RKO (cell line): ENCODE data around the gene PSKH1.
A peak's percentile ranks its signal among the peaks of the same experiment; 100 is the strongest.
"Not testable (repeated sequence)": the region's sequence is repeated elsewhere in the genome, so short reads cannot be mapped to it uniquely, and the experiment has no call there.

Source experiments
- DNase-seq: peaks from one replicate; pipeline ENCODE4 v3.0.0-alpha.2; 2016; ENCODE audit warnings: low spot score

PSKH1 gene

DNA sequence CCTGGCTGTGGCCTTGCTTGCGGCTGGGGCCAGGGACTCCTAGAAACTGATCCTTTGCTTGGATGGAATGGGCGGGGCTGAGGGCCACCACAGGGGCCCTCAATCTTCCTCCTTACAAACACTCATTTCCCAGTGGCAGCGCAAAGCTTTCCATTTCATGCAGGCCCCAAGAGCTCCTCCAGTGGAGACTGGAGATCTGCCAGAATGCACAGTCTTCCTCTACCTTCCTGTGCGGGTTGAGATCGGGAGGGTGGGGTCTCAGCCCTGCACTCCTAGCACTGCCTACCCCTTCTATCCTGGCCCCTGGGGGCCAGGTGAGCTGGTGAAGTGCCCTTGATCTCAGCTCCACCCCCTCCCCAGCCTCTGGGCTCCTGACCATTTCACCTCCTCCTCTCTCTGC, 6.7 kb upstream of the PSKH1 start:
- DNase-seq = no peak

- DNase-seq = no peak
These were observed 4.7 kb upstream of the PSKH1 start for GRCh38 chr16:67888331-67888730.

GRCh38 chr16:67892375-67892774, 679 bp upstream of the PSKH1 start:
- DNase-seq = no peak

DNA sequence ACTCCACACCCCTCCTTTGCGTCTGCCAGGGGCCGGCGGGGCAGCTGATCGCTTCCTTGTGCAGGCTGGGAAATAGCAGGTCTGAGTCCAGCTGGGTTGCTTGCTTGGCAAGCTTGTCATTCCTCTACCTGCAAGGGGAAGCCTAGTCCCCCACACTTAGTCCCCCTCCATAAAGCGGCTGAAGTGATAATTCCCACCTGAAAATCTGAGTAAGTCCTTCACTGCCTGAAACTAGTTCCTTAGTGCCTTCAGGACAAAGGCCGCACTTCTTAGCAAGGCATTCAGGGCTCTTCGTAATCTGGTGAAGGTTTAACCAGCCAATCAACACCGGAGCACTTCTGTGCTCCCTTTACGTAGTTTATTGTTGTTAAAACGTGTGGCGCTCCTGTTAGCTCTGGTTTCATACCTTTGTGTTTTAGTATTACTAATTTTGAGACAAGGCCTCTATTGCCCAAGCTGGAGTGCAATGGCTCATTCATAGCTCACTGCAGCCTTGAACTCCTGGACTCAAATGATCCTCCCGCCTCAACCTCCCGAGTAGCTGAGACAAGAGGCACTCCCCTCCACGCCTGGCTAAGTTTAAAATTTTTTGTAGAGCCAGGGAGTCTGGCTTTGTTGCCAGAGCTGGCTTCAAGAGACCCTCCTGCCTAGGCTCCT, 817 bp downstream of the PSKH1 start:
- no peak for DNase-seq

- peak; percentile 20 for DNase-seq
These were observed 4.2 kb downstream of the PSKH1 start for GRCh38 chr16:67897231-67897630.

DNA sequence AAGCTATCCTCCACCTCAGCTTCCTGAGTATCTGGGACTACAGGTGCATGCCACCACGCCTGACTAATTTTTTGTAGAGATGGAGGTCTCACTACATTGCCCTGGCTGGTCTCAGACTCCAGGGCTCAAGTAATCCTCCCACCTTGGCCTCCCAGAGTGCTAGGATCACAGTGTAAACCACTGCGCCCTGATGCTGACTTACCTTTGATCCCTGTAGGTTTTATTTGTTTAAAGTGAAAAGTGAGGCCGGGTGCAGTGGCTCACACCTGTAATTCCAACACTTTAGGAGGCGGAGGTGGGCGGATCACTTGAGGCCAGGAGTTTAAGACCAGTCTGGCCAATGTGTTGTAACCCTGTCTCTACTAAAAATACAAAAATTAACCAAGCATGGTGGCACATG, 8.7 kb downstream of the PSKH1 start:
- no peak for DNase-seq

DNA sequence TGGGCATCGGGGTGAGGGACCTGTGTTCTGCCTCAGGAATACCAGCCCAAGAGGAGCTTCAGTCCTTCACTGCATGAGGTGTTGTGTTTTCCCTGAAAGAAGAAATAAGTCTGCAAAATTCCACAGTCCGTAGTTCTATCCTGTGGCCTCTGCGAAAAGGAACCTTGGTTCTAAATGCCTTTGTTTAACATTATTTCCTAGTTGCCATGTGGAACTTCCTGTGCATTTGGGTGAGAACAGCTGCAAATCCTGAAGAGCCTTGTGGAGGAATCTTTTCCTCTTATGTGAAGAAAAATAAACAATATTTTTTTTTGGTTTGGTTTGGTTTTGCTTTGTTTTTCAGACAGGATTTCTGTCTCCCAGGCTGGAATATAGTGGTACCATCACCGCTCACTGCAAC, 9.8 kb downstream of the PSKH1 start:
- DNase-seq = no peak

- no peak for DNase-seq
These were observed 14.5 kb downstream of the PSKH1 start for GRCh38 chr16:67907397-67908180.

DNA sequence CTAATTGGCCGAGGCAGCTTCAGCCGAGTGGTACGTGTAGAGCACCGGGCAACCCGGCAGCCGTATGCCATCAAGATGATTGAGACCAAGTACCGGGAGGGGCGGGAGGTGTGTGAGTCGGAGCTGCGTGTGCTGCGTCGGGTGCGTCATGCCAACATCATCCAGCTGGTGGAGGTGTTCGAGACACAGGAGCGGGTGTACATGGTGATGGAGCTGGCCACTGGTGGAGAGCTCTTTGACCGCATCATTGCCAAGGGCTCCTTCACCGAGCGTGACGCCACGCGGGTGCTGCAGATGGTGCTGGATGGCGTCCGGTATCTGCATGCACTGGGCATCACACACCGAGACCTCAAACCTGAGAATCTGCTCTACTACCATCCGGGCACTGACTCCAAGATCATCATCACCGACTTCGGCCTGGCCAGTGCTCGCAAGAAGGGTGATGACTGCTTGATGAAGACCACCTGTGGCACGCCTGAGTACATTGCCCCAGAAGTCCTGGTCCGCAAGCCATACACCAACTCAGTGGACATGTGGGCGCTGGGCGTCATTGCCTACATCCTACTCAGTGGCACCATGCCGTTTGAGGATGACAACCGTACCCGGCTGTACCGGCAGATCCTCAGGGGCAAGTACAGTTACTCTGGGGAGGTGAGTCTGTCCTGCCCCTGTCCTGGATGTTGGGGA, 16.1 kb downstream of the PSKH1 start:
- DNase-seq = no peak

DNA sequence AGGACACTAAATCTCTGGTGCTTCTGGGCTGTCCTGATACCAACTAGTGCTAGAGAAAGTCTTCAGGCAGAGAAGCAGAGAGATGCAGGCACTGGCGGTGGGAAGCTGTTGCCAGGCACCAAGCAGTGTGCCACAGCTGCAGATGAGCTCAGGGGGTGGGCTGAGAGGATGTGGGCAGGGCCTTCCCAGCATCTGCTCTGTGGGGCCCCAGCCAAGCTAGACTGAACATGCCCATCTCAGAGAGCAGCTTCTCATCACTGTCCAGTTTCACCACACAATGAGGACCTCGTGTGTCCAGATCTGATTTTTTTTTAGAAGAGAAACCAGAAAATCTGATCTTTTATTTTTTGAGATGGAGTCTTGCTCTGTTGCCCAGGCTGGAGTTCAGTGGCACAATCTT, 17.1 kb downstream of the PSKH1 start:
- no peak for DNase-seq

DNA sequence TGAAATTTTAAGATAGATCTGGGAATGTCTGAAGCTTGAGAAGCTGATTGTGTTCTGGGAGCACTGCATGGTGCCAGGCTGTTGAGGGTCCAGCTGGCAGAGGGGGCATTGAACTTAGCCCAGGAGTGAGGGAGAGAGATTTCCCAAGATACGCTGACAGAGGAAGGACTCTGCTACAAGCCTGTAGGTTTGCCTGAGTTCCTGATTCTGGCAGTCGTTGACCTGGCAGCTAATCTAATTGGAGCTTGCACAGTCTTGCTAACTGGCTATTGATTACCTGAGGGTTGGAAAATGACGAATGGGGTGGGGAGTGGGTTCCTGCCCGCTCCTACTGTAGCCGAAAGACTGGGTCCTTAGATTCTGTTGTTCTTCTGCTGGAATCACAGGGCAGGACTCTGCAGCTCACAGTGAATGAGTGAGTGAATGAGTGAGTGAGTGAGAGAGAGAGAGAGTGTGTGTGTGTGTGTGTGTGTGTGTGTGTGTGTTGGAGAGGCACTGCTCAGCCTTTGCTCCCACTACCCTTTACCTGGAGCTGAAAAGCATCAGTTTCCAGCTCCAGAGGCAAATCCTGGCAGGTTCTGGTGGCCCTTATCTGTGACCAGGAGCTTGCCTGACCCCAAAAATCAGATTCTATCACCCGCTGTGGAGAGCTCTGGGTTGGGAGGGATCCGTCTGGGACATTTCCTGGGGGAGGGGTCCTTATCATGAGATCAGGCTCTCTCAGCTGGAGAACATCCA, 21.9 kb downstream of the PSKH1 start:
- no peak for DNase-seq

GRCh38 chr16:67915496-67915769, 22.4 kb downstream of the PSKH1 start:
- DNase-seq = not testable (repeated sequence)

DNA sequence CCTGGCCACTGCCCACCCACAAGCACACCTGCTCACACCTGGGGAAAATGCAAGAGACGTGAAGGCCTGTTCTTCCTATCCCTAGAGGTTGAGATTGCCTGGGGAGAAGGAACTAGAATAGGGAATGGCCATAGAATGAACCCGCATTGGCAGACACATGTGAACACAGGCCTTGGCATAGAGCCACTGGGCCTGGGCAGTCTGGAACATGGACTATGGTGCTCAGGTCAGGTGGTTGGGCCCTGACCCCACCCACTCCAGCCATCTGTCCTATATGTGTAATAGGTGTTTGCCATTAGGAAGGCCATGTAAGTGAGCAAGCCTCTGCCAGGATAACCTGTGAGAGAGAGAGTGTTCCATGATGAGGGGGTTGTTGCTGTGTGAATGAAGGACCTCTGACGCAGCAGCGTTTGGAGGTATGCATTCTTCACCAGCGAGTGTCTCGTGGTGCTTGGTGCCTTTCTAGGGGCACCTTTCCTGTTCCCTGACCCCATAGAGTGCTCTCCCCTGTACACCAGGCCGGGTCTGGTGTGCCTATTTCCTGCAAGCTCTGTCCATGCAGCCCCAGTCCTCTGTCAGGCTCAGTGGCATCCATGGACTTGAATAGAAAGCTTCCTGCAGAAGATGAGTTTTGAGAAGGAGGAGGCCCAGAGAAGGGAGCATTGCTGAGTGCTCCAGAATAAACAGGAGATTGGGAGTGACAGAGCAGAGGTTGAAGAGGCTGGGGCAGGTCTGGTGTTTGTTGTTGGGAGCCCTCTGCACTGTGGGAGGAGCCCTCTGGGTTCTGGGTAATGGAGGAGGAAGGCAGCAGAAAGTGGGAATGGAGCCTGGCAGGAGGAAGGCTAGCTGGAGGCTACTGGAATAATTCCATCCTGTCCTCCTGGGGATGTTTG, 23.0 kb downstream of the PSKH1 start:
- DNase-seq = no peak

GRCh38 chr16:67917140-67917851, 24.2 kb downstream of the PSKH1 start:
- DNase-seq = no peak

GRCh38 chr16:67917852-67918236, 24.8 kb downstream of the PSKH1 start:
- peak; percentile 95 for DNase-seq

DNA sequence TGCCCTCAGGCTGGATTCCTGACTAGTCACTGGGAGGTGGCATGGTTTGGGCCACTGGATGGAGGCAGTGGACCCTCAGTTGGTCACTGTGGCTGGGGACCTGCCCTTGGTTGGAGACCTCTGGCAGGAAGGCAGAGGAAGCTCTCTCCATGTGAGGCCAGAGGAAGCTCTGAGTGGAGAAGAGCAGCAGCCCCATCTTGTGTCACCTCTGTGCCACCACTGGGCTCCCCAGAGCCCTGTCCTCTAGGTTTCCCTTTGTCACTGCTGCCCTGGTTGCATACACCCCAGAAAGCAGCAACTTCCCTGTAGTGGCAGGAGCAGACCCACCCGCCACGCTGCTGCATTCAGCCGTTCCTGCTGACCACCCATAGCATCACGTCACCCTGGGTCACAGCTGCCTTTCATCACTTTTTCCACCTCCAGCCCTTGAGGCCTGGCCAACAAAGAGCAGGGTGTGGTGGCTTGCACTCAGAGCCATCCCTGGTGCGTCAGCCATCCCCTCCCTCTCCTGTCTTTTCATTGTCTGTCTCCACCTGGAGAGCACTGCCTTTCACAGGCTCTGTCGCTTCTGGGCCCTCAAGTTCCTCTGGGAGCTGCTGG, 26.7 kb downstream of the PSKH1 start:
- DNase-seq = no peak

GRCh38 chr16:67922221-67922620, 29.2 kb downstream of the PSKH1 start:
- DNase-seq = no peak

- no peak for DNase-seq
These were observed 29.7 kb downstream of the PSKH1 start for GRCh38 chr16:67922740-67923139.

- no peak for DNase-seq
These were observed 30.5 kb downstream of the PSKH1 start for GRCh38 chr16:67923414-67924116.
